ENCODE results near the gene NMRK1. TPM values are rescaled to one million over a fixed set of nuclear protein-coding genes. Genes with fewer than 3 reads are reported as not detected.
A peak's percentile ranks its signal among the peaks of the same experiment; 100 is the strongest.

Gene NMRK1
- total RNA-seq: 21.4 and 29.2 TPM in 2 replicates

GRCh38 chr9:75087824-75088645 is at the start of gene NMRK1, which contains the start of gene OSTF1:
Gene NMRK1 (minus strand): TSS chr9:75088155. CDS start chr9:75083115, 5,040 bp downstream.
Gene OSTF1 (plus strand): TSS chr9:75088514. CDS start chr9:75088693, 179 bp downstream.
- DNase-seq (ENCODE audit: insufficient read length, low spot score, missing footprints): peak; percentile 98
- peak within 1 kb of the TSS; percentile 95 for H3K4me3 ChIP-seq (ENCODE audit: insufficient read depth, low read length)
- H3K4me1 ChIP-seq (ENCODE audit: insufficient read depth, low read length): peaks cover 18% of the 10 kb centered on the region
- no peaks in the 10 kb centered on the region for H3K36me3 ChIP-seq (ENCODE audit: insufficient read depth, low read length)
- H3K79me2 ChIP-seq (ENCODE audit: insufficient read depth, low read length): peaks cover 58% of the 10 kb centered on the region
- peaks cover 15% of the 10 kb centered on the region for H4K20me1 ChIP-seq (ENCODE audit: insufficient read depth, low read length)
- H3K27me3 ChIP-seq (ENCODE audit: insufficient read depth, low read length): no peaks in the 10 kb centered on the region
- peak within 1 kb of the TSS; percentile 94 for H3K4me2 ChIP-seq (ENCODE audit: insufficient read depth, low read length)
- H2AFZ ChIP-seq (ENCODE audit: low read length): peak within 1 kb of the TSS; percentile 97
- H3K27ac ChIP-seq (ENCODE audit: low read depth, low read length): peak within 1 kb of the TSS; percentile 85
- H3K9me3 ChIP-seq (ENCODE audit: low read depth, low read length): no peaks in the 10 kb centered on the region
- TF ChIP-seq CTCF (IDR thresholded peaks at IDR 0.05; ENCODE audit: extremely low read depth, low read depth, low read length): no peak

- no peak for DNase-seq (ENCODE audit: insufficient read length, low spot score, missing footprints)
- H3K27ac ChIP-seq (ENCODE audit: low read depth, low read length): no peak overlapping the region
- no peaks in the 10 kb centered on the region for H3K27me3 ChIP-seq (ENCODE audit: insufficient read depth, low read length)
- H3K79me2 ChIP-seq (ENCODE audit: insufficient read depth, low read length): no peaks in the 10 kb centered on the region
- H2AFZ ChIP-seq (ENCODE audit: low read length): no peak overlapping the region
- TF ChIP-seq CTCF (IDR thresholded peaks at IDR 0.05; ENCODE audit: extremely low read depth, low read depth, low read length): no peak
- no peaks in the 10 kb centered on the region for H3K4me1 ChIP-seq (ENCODE audit: insufficient read depth, low read length)
- H3K4me3 ChIP-seq (ENCODE audit: insufficient read depth, low read length): no peak overlapping the region
- H3K4me2 ChIP-seq (ENCODE audit: insufficient read depth, low read length): no peak overlapping the region
- peaks cover 38% of the 10 kb centered on the region for H3K36me3 ChIP-seq (ENCODE audit: insufficient read depth, low read length)
- no peaks in the 10 kb centered on the region for H3K9me3 ChIP-seq (ENCODE audit: low read depth, low read length)
- H4K20me1 ChIP-seq (ENCODE audit: insufficient read depth, low read length): no peaks in the 10 kb centered on the region
Measured at GRCh38 chr9:75134495-75134894, 46.5 kb upstream of the NMRK1 start.

GRCh38 chr9:75133396-75133795 is 45.4 kb upstream of the NMRK1 start:
- H3K4me1 ChIP-seq (ENCODE audit: insufficient read depth, low read length): no peaks in the 10 kb centered on the region
- no peak for TF ChIP-seq CTCF (IDR thresholded peaks at IDR 0.05; ENCODE audit: extremely low read depth, low read depth, low read length)
- H3K9me3 ChIP-seq (ENCODE audit: low read depth, low read length): no peaks in the 10 kb centered on the region
- H3K36me3 ChIP-seq (ENCODE audit: insufficient read depth, low read length): peaks cover 41% of the 10 kb centered on the region
- H3K4me2 ChIP-seq (ENCODE audit: insufficient read depth, low read length): no peak overlapping the region
- H4K20me1 ChIP-seq (ENCODE audit: insufficient read depth, low read length): no peaks in the 10 kb centered on the region
- H2AFZ ChIP-seq (ENCODE audit: low read length): no peak overlapping the region
- DNase-seq (ENCODE audit: insufficient read length, low spot score, missing footprints): no peak
- no peaks in the 10 kb centered on the region for H3K79me2 ChIP-seq (ENCODE audit: insufficient read depth, low read length)
- H3K27me3 ChIP-seq (ENCODE audit: insufficient read depth, low read length): no peaks in the 10 kb centered on the region
- no peak overlapping the region for H3K27ac ChIP-seq (ENCODE audit: low read depth, low read length)
- no peak overlapping the region for H3K4me3 ChIP-seq (ENCODE audit: insufficient read depth, low read length)

GRCh38 chr9:75132244-75132643 is 44.3 kb upstream of the NMRK1 start:
- H3K27ac ChIP-seq (ENCODE audit: low read depth, low read length): no peak overlapping the region
- H3K36me3 ChIP-seq (ENCODE audit: insufficient read depth, low read length): peaks cover 41% of the 10 kb centered on the region
- H3K9me3 ChIP-seq (ENCODE audit: low read depth, low read length): no peaks in the 10 kb centered on the region
- H3K79me2 ChIP-seq (ENCODE audit: insufficient read depth, low read length): no peaks in the 10 kb centered on the region
- no peaks in the 10 kb centered on the region for H3K4me1 ChIP-seq (ENCODE audit: insufficient read depth, low read length)
- no peaks in the 10 kb centered on the region for H4K20me1 ChIP-seq (ENCODE audit: insufficient read depth, low read length)
- H3K4me3 ChIP-seq (ENCODE audit: insufficient read depth, low read length): no peak overlapping the region
- no peaks in the 10 kb centered on the region for H3K27me3 ChIP-seq (ENCODE audit: insufficient read depth, low read length)
- H3K4me2 ChIP-seq (ENCODE audit: insufficient read depth, low read length): no peak overlapping the region
- TF ChIP-seq CTCF (IDR thresholded peaks at IDR 0.05; ENCODE audit: extremely low read depth, low read depth, low read length): no peak
- DNase-seq (ENCODE audit: insufficient read length, low spot score, missing footprints): no peak
- no peak overlapping the region for H2AFZ ChIP-seq (ENCODE audit: low read length)

All from osteoblast (primary cell).